ENCODE results near the gene MAPK14.

GRCh38 chr6:35980991-35981645, 46.5 kb upstream of the MAPK14 start:
- TF ChIP-seq CTCF (IDR thresholded peaks at IDR 0.05), result no peak
- no peak for TF ChIP-seq POLR2A (IDR thresholded peaks at IDR 0.05; ENCODE audit: low read length)
- no peak for TF ChIP-seq JUNB (IDR thresholded peaks at IDR 0.05)
- TF ChIP-seq SREBF2 (IDR thresholded peaks at IDR 0.05), result no peak
- no peak for TF ChIP-seq ZFP36 (IDR thresholded peaks at IDR 0.05; ENCODE audit: borderline replicate concordance, partially characterized antibody)
- TF ChIP-seq FOSL2 (IDR thresholded peaks at IDR 0.05), result no peak
- TF ChIP-seq FOSL2 (CRISPR knock-in tag; IDR thresholded peaks at IDR 0.05), result no peak
- no peak for TF ChIP-seq E2F6 (IDR thresholded peaks at IDR 0.05; ENCODE audit: borderline replicate concordance, low read depth)
